ENCODE measurements around the gene PIN1.

Gene PIN1

DNA sequence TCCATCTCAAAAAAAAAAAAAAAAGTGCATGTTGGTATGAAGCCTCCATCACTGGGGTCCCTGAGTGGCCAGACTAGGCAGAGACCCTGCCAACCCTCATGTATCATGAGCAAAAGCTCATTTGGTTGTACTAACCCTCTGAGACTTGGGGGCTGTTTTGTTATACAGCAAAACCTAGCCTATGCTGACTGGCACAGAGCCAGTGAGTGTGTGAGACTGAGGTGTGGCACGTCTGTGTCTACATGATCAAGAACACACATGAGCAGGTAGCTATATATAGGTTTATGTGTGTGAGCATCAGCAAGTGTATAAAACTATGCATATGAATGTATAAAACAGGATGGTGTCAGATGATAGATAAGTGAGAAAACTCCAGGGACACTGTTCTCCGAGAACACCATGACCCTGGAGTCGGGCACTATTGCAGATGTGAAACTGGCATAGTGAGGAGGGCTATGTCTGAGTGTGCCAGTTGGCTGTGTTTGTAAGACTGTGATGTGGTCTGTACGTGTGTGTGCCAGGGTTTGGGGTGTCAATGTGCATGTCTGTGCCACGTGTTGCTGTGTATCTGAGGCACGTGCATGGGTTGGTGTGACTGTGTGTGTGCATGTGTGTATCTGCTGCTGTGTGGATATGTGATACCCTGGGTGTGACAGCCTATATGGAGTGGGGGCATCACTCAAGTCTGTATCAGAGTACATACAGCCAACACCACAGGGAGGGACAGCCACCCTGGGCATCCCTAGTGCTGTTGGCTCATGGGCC is 56.7 kb downstream of the PIN1 start:
- no peak for DNase-seq

Data from CD4-positive, alpha-beta T cell treated with Interleukin-4 for 1 hour (primary cell).